ENCODE measurements around the gene SLC37A4.

- TF ChIP-seq CTCF (IDR thresholded peaks at IDR 0.05 in 4 of 5, conservative IDR thresholded peaks at IDR 0.05 in 1 of 5) (no peak), POLR2A (IDR thresholded peaks at IDR 0.05) (no peak)
Measured at GRCh38 chr11:118984825-118985224, 45.9 kb downstream of the SLC37A4 start.

Data from gastrocnemius medialis (tissue), 4 donors.